Fibroblast of skin of left quadriceps (primary cell): ENCODE data around the gene ZFR2.

Experiments
- DNase-seq, 2 experiments: peaks; one replicate each; pipeline ENCODE4 v3.0.0-alpha.2; 2013; ENCODE audit warnings: low read depth in 2 of 2

The ZFR2 gene

DNA sequence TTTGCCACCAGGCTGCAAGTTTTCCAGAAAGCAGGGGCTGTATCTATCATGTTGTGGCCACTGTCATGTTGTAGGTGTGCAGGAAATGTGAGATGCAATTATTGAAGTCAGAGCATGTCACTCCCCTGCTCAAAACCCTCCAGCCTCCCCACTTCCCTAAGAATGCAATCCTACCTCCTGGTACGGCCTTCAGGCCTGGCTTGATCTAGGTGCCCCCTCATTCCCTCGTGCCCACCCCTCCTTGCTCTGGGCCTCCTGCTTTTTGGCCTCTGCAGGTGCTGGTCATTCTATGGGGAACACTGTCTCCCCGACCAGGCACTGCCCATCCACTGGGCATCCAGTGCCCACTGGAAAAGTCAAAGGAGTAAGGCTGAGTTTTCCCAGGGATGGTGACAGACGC lies 54.2 kb downstream of the ZFR2 start:
- no peak for DNase-seq

DNA sequence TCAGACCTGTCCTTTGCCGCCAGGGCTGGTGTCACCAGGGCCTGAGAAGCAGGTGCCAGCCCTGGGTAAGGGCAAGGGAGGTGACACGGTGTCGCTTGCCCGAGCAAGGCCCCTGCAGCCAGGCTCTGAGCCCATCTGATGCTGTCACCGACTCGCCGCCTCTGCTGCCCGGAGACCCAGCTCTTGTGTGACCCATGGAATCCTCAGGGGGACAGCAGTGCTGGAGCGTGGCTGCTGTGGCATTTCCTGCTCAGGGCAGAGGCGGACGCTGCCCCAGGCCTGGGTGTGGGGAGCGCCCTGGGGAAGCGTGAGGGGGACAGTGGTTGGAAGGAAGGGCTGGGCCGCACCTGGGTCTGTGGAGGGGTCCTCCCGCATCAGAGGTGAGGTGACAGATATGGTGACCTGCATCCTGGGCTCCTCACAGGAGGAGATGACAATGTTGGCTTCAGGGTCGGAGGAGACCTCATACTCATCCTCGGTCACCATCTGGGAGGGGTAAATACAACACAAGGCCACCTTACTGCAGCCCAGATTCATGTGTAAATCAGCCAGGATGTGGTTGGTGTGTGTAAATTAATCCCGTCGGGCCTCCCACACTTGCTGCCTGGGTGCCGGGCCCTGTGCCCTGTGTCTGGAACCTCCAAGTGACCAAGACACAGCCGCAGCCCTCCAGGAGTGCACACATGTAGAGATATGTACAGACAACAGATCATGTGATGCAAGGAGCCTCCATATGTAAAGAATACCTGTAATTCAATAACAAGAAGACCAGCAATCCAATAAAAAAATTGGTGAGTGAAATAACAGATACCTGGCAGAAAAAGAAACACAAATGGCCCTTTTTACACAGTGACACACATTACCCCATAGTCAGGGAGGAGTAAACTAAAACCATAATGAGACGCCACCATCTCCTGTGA lies 55.1 kb downstream of the ZFR2 start:
- DNase-seq = no peak

DNA sequence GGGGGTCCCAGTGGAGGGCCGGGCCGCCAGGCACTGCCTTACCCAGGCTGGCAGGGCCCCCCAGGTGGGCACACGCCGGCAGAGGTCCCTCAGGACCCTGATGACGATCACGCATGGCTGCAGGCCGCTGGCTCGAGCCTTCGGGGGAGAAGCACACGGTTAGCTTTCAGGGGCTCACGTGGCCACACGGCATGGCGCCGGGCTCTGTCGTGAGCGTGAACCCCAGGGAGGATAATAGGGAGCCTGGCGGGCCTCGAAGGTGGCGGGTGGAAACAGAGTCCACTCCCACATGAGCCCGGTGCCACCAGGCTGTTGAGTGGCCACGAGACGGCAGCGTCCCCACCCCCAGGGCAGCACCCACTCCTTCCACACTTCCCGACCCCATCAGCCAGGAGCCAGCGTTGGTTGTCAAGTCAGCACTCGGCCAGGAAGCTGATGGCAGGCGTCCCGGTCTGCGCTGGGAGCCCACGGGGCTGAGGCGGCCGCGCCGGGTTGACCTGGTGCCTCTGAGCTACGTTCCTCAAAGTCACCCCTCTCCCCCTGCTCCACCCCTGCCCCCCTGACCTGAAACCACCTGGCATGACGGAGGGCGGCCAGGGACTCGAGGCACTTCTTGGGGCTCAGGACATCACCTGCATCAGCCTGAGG lies 58.0 kb downstream of the ZFR2 start:
- no peak for DNase-seq

DNA sequence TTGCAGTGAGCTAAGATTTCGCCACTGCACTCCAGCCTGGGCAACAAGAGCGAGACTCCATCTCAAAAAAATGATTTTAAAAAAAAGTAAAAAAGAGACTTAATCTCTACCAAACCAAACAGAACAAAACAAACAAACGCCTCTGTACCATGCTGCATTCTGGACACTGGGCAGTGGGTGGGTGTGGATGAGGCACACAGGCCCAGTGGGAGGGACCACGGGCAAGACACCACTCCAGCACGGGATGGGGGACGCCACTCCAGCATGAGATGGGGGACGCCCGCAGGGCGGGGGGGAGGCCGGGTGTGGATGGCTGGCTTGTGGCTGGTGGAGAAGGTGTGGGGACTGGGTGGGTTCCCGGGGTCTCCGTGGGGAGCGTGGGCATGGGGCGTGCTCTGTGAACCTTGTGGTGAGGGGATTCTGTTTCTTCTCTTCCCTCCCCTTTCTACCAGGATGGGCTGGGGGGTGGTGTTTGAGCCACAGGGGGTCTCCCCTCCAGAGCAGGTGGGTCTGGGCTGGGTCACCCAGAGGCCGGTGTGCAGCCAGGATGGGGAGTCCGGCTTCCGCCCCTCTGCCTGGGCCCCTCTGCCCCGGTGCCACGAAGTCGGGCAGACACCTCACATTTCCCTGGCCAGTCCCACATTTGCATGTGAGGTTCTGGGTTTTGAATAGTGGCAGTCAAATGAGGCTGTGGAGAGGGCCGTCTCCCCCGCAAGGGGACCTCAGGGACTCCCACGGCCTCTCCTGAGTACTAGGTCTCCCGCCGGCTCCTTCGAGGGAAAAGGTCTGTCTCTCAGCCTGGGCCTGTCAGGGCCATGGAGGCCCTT lies 58.7 kb downstream of the ZFR2 start:
- DNase-seq = no peak

DNA sequence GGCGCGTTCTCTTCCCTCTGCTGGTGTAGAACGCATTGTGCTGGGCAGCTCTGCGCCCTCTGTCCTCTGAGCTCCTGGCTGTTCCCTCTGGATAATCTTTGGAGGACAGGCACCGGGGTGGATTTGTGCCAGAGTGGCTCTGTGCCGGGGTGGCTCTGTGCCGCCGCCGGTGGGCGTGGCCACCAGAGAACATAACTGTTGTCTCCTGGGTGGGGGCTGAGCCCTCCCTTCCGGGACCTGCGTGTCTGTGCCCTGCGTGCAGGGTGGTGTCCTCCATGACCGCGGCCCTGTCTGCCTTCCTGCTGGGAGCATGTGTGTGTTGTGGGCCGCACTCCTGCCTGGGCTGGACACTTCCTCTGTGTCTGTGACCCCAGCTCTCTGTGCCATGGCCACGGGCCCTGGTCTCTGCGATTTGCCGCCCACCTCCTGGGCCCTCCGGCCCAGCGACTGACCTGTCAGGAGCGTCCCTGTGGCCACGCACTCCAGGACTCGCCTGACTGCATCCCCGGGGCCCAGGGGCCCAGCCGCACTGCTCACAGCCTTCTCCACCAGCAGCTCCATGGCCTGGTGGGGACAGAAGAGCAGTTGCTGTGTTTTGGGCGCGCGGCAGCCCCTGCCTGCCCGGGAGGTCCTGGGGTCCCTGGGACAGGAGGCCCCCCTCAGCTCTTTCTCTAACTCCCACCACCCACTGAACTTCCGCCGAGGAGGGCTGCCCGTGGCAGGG lies 60.3 kb downstream of the ZFR2 start:
- DNase-seq = no peak

DNA sequence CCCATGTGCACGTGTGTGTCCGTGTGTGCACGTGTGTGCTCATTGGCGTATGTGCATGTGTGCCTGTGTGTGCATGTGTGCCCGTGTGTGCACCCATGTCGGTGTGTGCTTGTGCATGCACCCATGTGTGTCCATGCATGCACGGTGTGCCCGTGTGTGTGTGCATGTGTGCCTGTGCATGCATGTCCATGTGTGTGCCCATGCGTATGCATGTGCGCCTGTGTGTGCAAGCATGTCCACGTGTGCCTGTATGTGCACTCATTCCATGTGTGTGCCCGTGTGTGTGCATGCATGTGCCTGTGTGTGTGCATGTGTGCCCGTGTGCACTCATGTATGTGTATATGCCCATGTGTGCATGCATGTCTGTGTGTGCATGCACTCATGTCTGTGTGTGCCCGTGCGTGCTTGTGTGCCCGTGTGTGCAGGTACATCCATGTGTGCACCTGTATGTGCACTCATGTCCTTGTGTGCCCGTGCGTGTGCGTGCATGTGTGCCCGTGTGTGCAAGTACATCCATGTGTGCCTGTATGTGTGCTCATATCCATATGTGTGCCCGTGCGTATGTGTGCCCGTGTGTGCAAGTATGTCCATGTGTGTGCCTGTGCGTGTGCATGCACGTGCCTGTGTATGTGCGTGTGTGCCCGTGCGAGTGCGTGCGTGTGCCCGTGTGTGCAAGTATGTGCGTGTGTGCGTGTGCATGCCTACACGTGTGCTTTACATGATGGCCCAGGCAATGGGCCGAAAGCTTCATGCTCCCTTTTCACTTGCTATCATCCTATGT lies 61.1 kb downstream of the ZFR2 start:
- DNase-seq = no peak

DNA sequence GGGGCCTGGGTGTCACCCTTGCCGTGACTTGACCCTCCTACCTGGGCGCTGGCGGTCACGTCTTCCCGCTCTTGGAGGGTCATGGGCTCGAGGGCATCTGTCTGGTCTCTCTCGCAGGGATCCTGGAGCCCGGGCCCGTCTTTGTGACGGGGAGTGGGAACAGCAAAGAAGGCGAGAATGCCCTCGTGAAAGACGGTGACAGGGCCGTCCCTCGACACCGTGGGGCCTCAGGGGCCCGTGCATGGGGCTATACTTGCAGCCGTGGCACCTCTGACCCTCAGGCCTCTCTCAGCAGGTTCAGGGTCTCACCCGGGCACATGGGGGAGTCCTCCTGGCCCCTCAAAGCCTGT lies 61.7 kb downstream of the ZFR2 start:
- no peak for DNase-seq

DNA sequence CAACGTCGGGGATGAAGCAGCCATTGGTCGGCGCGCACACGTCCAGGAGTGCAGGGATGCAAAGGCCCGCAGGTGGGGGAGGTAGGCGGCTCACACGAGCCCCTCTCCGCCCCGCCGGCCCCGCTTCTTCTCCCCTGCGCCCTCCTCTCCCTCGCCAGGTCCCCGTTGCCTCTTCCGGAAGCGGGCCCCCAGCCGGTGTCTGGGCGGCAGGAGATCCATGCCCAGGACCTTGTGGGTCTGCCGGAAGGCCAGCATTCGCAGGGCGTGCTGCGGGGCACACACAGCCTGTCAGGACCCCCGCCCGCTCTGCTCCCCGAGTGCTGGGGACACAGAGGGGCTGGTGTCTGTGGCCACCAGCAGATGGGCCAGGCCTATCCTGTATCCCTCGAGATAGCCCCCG lies 63.0 kb downstream of the ZFR2 start:
- DNase-seq = no peak

DNA sequence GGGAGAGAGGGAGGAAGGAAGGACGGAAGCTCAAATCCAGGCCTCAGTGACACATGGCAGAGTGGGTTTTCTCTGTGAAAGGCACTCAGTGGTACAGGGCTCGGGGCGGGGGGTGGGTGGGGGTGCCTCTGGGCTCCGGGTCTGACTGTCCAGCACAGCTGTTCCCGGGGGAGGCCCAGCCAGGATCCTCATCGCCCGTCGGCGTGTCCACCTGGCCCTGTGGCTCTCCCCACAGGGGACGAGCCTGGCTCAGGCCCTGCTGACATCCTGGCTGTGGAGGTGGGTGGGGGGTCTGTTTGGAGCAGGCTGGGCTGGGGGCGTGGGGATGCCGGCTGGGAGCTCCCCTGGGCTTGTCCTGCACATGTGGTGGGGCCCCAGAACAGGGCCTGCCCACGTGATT lies 64.4 kb downstream of the ZFR2 start:
- no peak for DNase-seq

DNA sequence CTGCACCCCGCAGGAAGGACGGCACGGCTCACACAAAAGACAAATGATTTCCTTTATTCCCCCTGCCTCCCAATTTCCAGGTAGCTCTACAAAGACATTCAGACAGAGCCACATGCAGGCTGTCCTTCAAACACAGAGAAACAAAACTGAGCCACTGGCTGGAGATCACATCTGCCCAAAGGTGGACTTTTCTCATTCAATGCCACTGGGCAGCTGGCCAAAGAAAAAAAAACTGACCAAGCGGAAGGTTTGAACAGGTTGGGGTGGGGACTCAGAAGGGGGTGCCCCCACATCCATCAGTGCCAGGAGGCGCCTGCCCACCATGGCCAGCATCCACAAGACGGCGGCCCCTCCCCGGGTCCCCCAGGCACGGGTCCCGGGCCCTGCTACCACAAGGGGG lies 64.9 kb downstream of the ZFR2 start:
- DNase-seq = no peak

DNA sequence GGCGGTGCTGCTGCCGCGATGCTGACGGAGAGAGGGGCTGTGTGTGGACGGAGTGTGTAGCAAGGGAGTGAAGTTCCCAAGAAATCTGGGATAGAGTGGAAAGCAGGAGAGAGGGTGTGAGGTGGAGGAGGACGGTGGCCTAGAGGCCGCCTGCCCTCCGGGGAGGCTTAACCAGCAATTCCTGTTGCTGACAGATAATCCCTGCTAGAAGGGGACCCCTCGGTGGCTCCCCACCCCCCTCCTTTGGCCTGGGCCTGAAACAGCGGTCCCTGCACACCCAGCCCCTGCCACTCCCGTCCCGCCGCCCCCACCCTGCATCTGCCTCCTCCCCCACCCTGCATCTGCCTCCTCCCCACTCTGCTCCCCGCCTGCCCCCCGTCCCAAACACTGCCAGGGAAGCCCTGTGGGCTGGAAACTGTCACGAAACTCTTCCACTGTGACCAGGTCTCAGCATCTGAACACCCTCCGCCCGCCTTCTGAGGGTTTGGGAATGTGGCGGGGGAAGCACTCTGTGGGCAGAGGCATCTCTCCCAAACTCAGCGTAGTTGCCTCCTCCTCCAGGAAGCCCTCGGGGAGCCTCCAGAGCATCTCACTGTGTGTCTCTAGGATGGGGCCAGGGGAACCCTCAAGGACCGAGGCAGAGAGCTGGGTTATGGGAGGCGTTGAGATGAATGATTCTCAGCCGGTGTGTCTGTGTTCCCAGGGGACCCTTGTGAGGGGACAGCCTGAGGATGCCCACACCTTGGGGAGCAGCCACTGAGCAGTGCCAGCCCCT lies 65.5 kb downstream of the ZFR2 start:
- DNase-seq = no peak

DNA sequence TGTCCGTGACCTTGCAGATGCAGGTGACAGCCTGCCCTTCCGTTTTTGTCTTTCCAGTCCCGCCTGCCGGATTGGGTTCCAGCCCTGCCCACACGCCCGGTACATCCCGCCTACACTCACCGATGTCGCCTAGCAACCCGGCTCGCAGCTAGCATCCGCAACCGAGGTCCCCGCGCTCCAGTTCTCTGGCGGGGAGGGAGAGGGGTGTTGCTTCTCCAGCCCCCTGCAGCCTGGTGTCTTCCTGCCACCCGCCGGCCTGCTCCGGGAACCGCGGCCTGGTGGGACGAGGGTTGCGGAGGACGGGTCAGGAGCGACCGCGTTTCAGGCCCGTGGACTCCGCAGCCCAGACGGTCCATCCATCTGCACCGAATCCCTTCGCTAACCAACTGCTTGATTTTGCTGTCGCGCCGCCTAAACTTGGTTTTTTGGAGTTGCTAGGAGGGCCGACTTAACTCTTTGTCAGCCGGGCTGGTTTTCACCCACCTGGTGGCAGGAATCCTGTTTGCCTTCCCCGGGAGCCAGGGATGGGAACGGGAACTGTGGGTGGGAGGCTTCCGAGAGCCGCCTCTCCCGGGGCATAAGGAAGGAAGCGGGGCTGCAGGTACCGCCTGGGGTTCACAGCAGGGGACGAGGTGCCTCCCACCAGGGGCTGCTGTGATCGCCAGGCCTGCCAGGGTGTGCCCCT lies 67.3 kb downstream of the ZFR2 start:
- no peak for DNase-seq

DNA sequence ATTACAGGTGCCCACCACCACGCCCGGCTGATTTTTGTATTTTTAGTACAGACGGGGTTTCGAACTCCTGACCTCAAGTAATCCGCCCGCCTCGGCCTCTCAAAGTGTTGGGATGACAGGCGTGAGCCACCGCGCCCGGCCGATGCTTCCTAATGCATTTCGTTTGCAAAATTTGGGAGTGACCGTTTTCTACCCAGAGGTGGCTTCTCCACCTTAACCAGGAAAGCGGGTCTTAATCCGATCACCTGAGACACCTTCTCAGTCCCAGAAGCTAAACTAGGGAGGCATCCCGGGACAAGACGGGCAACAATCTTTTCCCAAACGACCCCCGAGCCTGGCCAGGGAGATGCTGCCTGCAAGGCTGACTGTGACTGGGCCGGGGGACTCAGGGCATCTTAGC lies 67.8 kb downstream of the ZFR2 start:
- DNase-seq = no peak

DNA sequence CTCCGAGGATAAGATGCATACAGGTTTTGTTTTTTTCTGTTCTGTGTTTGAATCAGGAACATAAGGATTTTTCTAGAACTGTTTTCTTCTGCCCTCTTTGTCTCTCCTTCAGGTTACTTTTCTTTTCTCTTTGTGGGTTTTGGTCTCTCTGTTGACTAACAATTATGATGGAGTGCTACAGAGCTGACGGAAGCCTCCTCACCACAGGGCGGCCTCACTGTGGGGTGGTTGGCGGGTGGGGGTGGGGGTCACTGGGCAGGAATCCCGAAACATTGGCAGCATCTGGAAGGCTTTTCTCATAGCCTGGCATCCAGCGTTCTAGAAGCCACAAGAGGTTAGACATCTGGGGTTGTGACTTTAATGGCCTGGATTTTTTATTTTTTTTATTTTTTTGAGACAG lies 70.7 kb downstream of the ZFR2 start:
- no peak for DNase-seq

DNA sequence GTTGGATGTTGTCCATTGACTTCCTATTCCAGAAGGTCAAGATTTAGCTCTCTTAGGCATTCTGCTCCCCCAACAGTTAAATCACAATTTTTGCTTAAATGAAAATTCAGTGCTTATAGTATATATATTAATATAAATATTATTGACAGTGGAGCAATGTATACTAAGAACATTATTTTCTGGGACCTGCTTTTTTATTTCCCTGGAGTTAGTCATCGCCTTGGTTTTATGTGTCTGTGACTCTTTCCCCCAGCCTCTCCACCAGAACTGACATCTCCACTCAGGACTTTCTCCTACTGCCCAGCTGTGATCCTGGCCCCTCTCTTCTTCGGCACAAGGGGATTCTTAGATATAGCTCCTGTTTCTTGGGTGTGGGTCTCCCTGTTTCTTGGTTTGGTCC lies 72.5 kb downstream of the ZFR2 start:
- DNase-seq = no peak

DNA sequence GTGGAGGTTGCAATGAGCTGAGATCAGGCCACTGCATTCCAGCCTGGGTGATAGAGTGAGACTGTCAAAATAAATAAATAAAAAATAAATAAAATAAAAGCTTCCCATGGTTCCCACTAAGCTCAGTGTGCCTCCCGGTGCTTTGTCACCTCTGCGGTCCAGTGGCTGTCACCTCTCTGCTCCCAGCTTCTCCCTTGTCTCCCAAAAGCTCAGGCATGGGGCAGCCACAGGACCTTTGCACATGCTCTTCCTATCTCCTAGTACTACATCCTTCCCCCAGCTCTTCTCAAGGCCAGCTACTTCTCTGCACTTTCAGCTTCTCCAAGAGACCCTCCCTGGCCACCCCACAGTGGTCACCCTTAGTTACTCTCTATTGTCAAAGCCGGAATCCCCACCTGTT lies 75.0 kb downstream of the ZFR2 start:
- no peak for DNase-seq

DNA sequence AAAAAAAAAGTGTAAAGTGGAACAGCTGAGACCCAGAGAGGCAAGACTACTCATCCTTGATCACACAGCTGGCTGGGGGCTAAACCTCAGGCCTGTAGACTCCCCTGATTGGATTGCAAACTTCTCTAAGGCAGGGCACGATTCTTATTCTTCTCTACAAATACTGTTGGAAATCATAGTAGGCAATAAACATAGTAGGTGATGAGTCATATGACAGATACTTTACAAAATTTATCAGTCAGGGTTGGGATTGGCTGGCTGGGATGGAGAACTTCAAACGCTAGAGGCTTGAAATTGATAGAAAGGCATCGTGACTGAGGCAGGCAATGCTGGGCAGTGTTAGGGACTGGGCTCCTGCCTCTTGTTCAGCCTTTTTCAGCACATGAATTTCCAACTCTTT lies 76.7 kb downstream of the ZFR2 start:
- DNase-seq = no peak

DNA sequence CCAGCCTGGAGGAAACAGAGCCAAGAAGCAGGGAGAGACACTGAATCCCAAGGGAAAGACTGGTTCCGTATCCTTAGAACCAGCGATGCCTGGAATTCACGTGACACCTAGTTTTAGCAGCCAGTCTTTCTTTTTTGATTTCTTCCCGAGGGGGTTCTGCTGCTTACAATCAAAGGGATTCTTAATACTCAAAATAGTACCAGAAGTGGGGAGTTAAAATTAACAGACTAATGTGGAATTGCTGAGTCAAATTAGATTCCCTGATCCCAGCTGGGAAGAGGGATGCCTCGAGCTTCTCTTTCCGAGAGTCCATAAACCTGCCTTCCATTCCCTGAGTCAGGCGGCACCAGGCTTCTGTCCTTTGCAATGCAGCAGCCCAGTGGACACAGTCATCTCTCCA lies 77.9 kb downstream of the ZFR2 start:
- DNase-seq = no peak

DNA sequence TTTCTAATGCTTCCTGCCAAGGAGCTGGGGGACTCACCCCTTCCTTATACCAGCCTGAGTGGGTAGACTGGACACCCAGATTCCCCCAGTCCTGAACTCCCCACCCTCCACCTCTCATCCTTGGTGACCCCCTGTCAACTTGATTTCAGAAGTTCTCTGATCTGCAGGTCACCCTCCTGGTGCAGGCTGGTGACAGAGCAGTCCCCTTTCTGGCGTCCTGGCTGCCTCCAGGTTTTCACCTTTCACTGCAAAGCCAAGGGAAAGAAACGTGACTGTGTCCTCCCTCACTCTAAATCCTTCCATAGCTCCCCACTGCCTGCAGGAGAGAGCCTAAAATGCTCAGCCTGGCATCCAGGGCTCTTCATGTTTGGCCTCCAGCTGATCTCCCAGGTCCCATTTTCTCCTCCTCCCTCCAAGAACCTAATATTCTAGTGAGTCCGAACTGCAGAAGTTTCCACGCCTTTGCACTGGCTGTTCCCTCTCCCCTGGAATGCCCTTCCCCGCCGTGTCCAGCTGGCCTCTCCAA lies 78.6 kb downstream of the ZFR2 start:
- DNase-seq = no peak
